HCT116 (cell line): ENCODE measurements around the gene TMEM144.

Experiments
- CTCF ChIP-seq, 3 experiments: fragments of 200-600 bp in 1 of 3; sonication (generic) in 1 of 3; IDR thresholded peaks in 2 of 3; conservative IDR thresholded peaks in 1 of 3; 2 replicates each; pipeline ENCODE4 v1.5.1; 2012 to 2017; ENCODE audit warnings: low read depth in 2 of 3, low read length in 2 of 3, antibody characterized with exemption in 1 of 3, borderline replicate concordance in 1 of 3, control low read depth in 1 of 3, mild to moderate bottlenecking in 1 of 3, mixed read lengths in 1 of 3, mixed run types in 1 of 3, moderate library complexity in 1 of 3; ENCODE audit not compliant: insufficient read depth in 1 of 3
- EZH2phosphoT487 ChIP-seq: fragments of 200-600 bp; IDR thresholded peaks from 2 replicates; pipeline ENCODE4 v1.6.1; 2018; ENCODE audit warnings: antibody characterized with exemption, borderline replicate concordance
- POLR2AphosphoS5 ChIP-seq: IDR thresholded peaks from 2 replicates; pipeline ENCODE4 v1.6.1; 2011; ENCODE audit warnings: mild to moderate bottlenecking, low read depth, low read length, moderate library complexity
- ZFX ChIP-seq: fragments of 450-650 bp; IDR thresholded peaks from 2 replicates; pipeline ENCODE4 v1.6.1; 2017

- no peak for TF ChIP-seq CTCF (IDR thresholded peaks at IDR 0.05 in 2 of 3, conservative IDR thresholded peaks at IDR 0.05 in 1 of 3; ENCODE audit: borderline replicate concordance in 1 of 3, insufficient read depth in 1 of 3, low read depth in 2 of 3, low read length in 2 of 3)
- TF ChIP-seq POLR2AphosphoS5, result no peak
- TF ChIP-seq EZH2phosphoT487, result no peak
- no peak for TF ChIP-seq ZFX
These were observed 9.3 kb downstream of the TMEM144 start for GRCh38 chr4:158219623-158220022.
